Skin epidermis (tissue), 12 donors: Measurements from ENCODE around the gene TSSK2.
A peak's percentile ranks its signal among the peaks of the same experiment; 100 is the strongest.

Source experiments
- H3K27ac ChIP-seq, 21 experiments: fragments of 200-600 bp; sonication (generic) in 11 of 21; one replicate each; pipeline ENCODE4 v1.5.0; 2020; ENCODE audit warnings: mild to moderate bottlenecking in 3 of 21, inconsistent platforms in 2 of 21, moderate library complexity in 2 of 21
- H3K4me3 ChIP-seq, 7 experiments: fragments of 200-600 bp; sonication (generic) in 2 of 7; one replicate each; pipeline ENCODE4 v1.5.0; 2020; ENCODE audit warnings: inconsistent platforms in 2 of 7, mild to moderate bottlenecking in 2 of 7, moderate library complexity in 1 of 7

TSSK2 gene

DNA sequence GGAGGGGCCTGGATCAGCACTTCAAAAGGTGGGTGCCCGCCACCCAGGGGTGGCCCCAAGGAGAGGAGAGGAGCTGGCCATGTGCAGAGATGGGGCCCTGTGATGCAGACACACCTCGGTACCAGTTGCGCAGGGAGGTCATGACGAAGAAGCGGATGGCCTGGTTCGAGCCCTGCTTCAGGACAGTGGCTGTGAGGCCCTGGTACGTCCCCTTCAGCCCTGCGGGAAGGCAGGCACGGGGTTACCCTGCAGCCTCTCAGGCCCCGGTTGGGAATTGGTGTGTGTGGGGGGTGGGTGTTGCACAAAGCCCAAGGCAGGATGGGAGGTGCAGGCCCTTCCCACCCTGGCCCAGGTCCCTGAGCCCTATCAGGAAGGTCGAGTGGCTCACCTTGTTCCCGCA, 45.6 kb downstream of the TSSK2 start:
- peak overlapping the region in 4 of 21 experiments; percentile 77 to 94 (median 88) for H3K27ac ChIP-seq

DNA sequence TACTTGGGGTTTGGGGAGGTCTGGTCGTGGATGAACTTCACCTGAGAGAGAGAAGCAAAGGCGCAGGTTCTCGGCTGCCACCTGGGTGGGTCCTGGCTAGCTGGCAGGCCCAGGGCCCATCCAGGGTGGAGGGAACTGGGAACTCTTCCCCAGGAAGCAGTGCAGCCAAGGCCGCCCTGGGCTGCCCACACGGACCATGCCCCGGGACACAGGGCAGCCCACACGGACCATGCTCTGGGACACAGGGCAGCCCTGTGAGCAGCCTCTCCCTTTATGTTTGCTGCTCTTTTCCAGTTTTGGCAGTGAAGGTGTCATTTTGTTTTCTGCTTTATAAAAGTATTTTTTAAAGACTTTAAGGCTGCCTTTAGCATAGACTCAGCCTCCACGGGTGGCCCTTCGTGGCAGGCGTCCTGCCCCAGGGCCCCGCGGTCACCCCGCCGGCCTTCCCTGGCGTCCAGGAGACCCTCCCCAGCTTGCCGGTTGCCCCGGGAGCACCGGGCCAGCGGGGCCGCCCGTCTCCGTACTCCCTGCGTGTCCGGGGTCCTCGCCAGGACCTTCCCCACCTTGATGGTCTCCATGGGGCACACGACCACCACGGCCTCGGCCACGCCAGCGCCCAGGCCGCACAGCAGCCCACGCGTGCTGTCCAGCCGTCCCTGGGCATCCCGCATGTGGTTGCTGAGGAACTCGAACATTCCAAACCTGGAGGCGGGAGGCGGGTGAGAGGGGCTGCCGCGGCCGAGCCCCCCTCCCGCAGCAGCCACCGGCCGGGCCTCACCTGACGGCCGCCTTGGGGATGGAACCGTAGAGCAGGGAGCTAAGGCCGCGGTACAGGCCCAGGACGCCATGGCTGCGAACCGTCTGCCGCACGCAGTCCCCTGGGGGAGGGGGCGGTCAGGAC, 46.3 kb downstream of the TSSK2 start:
- H3K27ac ChIP-seq = peak overlapping the region; percentile 23 to 94 (median 86)

More for the DNA sequence above, 45.6 kb downstream of the TSSK2 start:
- H3K4me3 ChIP-seq = no peak overlapping the region

GRCh38 chr22:19178065-19178656, 47.1 kb downstream of the TSSK2 start:
- peak overlapping the region; percentile 23 to 94 (median 86) for H3K27ac ChIP-seq
- H3K4me3 ChIP-seq = peak overlapping the region; percentile 75 to 94 (median 91)

More for the DNA sequence above, 46.3 kb downstream of the TSSK2 start:
- peak overlapping the region; percentile 75 to 94 (median 91) for H3K4me3 ChIP-seq

- H3K4me3 ChIP-seq = peak within 1 kb of the TSS; percentile 75 to 94 (median 91)
- H3K27ac ChIP-seq = peak within 1 kb of the TSS; percentile 48 to 94 (median 86)
Measured at GRCh38 chr22:19178657-19179496, 47.8 kb downstream of the TSSK2 start, which contains the start of gene SLC25A1. SLC25A1 (minus strand) TSS chr22:19178736; CDS start chr22:19178673, 63 bp downstream.

GRCh38 chr22:19179497-19180048, 48.5 kb downstream of the TSSK2 start:
- Histone ChIP-seq H3K4me3 (peak overlapping the region; percentile 75 to 94 (median 91)), H3K27ac (peak overlapping the region in 10 of 21 experiments; percentile 4 to 94 (median 82))

- no peak overlapping the region for H3K27ac ChIP-seq
- no peak overlapping the region for H3K4me3 ChIP-seq
Measured at GRCh38 chr22:19180234-19180633, 49.1 kb downstream of the TSSK2 start.

- no peak overlapping the region for H3K4me3 ChIP-seq
- peak overlapping the region in 1 of 21 experiments; percentile 2 for H3K27ac ChIP-seq
Measured at GRCh38 chr22:19180740-19181410, 49.8 kb downstream of the TSSK2 start.

DNA sequence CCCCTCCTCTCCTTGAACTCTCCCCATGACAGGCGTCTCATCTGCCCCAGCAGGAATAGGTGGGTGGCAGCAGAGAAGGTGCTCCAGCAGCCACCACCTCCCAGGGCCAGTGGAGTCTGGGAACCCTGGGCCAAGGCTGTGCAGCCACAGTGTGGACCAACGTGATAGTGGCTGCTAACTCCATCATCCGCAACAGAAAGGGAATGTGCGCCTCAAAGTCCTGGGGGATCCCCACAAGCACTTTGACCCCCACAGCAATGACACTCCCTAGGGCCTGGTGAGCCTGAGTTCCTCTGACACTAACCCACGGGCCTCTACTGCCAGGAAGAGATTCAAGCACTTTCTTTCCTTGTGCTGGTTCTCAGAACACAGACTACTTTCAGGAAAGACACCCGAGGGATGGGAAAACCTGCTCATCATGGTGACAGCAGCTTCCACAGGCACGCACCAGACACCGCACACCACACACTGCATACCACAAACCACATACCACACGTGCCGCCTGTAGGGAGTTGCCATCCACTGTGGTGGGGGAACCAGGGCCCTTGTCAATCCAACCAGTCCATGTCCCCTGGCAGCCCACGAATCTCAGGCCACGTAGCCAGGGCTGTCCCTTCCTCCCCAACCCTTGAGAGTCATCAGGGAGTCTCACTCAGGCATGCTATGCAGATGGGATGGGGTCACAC, 50.8 kb downstream of the TSSK2 start:
- no peak overlapping the region for H3K27ac ChIP-seq
- H3K4me3 ChIP-seq = no peak overlapping the region
